Keratinocyte (primary cell): ENCODE measurements around the gene SFXN4.

Source experiments
- EZH2 ChIP-seq: IDR thresholded peaks from one replicate; pipeline ENCODE4 v1.6.1; 2012; ENCODE audit warnings: inconsistent platforms, mild to moderate bottlenecking, low read length, moderate library complexity
- TF ChIP-seq, protein P1 (sequence below), 3 experiments: IDR thresholded peaks in 1 of 3; conservative IDR thresholded peaks in 1 of 3; optimal IDR thresholded peaks in 1 of 3; 2 replicates in 2 of 3; 3 replicates in 1 of 3; pipeline versions ENCODE3 to v1.5.1; 2011; ENCODE audit warnings: low read length in 3 of 3, mild to moderate bottlenecking in 3 of 3, moderate library complexity in 2 of 3, control low read depth in 1 of 3, inconsistent platforms in 1 of 3; ENCODE audit not compliant: insufficient read depth in 2 of 3; ENCODE audit errors: extremely low read depth in 1 of 3

- TF ChIP-seq, protein P1, sequence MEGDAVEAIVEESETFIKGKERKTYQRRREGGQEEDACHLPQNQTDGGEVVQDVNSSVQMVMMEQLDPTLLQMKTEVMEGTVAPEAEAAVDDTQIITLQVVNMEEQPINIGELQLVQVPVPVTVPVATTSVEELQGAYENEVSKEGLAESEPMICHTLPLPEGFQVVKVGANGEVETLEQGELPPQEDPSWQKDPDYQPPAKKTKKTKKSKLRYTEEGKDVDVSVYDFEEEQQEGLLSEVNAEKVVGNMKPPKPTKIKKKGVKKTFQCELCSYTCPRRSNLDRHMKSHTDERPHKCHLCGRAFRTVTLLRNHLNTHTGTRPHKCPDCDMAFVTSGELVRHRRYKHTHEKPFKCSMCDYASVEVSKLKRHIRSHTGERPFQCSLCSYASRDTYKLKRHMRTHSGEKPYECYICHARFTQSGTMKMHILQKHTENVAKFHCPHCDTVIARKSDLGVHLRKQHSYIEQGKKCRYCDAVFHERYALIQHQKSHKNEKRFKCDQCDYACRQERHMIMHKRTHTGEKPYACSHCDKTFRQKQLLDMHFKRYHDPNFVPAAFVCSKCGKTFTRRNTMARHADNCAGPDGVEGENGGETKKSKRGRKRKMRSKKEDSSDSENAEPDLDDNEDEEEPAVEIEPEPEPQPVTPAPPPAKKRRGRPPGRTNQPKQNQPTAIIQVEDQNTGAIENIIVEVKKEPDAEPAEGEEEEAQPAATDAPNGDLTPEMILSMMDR (optimal IDR thresholded peaks at IDR 0.05 in 1 of 3, IDR thresholded peaks at IDR 0.05 in 1 of 3, conservative IDR thresholded peaks at IDR 0.05 in 1 of 3; ENCODE audit: extremely low read depth in 1 of 3, insufficient read depth in 2 of 3, low read length in 3 of 3) = no peak
- no peak for TF ChIP-seq EZH2
Observed at GRCh38 chr10:119120413-119120867, 45.1 kb downstream of the SFXN4 start.
